ENCODE results near the gene CHGA. TPM values are rescaled to one million over a fixed set of nuclear protein-coding genes. Genes with fewer than 3 reads are reported as not detected.

The CHGA gene
- total RNA-seq, 4 donors from 2014 or later, result 0.69 TPM; not detected in 3

GRCh38 chr14:92974541-92975345 lies 51.8 kb downstream of the CHGA start:
- ATAC-seq (ENCODE audit: low FRiP score), result no peak
- DNase-seq (ENCODE audit: low spot score), result no peak
- TF ChIP-seq CTCF (IDR thresholded peaks at IDR 0.05), result no peak

GRCh38 chr14:92976268-92976667 lies 53.3 kb downstream of the CHGA start:
- TF ChIP-seq CTCF (IDR thresholded peaks at IDR 0.05), result no peak
- DNase-seq (ENCODE audit: low spot score), result no peak
- ATAC-seq (ENCODE audit: low FRiP score), result no peak

GRCh38 chr14:92978229-92979021 lies 55.5 kb downstream of the CHGA start:
- DNase-seq (ENCODE audit: low spot score) (no peak), ATAC-seq (ENCODE audit: low FRiP score) (no peak)
- TF ChIP-seq CTCF (IDR thresholded peaks at IDR 0.05), result no peak

- ATAC-seq (ENCODE audit: low FRiP score), result no peak
- no peak for TF ChIP-seq CTCF (IDR thresholded peaks at IDR 0.05)
- no peak for DNase-seq (ENCODE audit: low spot score)
These were observed 57.9 kb downstream of the CHGA start for GRCh38 chr14:92980866-92981265.

GRCh38 chr14:92981726-92982125 lies 58.8 kb downstream of the CHGA start:
- DNase-seq (ENCODE audit: low spot score), result no peak
- ATAC-seq (ENCODE audit: low FRiP score), result no peak
- TF ChIP-seq CTCF (IDR thresholded peaks at IDR 0.05), result no peak

- ATAC-seq (ENCODE audit: low FRiP score) (no peak), DNase-seq (ENCODE audit: low spot score) (no peak)
- TF ChIP-seq CTCF (IDR thresholded peaks at IDR 0.05), result no peak
These were observed 60.0 kb downstream of the CHGA start for GRCh38 chr14:92982956-92983355.
